Hindlimb muscle (tissue), 1 donor: ENCODE data around the gene ACER2. TPM values are rescaled to one million over a fixed set of nuclear protein-coding genes. Genes with fewer than 3 reads are reported as not detected.
"Not testable (repeated sequence)": the region's sequence is repeated elsewhere in the genome, so short reads cannot be mapped to it uniquely, and the experiment has no call there.

Experiments used
- DNase-seq: peaks from one replicate; pipeline ENCODE4 v3.0.0-alpha.2; 2013
- polyA plus RNA-seq: library from polyadenylated mRNA; unstranded; fragments of 120-200 nt; gene quantifications from one replicate; pipeline ENCODE4 v1.2.1, GENCODE V29; 2013; ENCODE audit not compliant: insufficient read length

Gene ACER2
- polyA plus RNA-seq, 1 donor: 1.2 TPM

DNA sequence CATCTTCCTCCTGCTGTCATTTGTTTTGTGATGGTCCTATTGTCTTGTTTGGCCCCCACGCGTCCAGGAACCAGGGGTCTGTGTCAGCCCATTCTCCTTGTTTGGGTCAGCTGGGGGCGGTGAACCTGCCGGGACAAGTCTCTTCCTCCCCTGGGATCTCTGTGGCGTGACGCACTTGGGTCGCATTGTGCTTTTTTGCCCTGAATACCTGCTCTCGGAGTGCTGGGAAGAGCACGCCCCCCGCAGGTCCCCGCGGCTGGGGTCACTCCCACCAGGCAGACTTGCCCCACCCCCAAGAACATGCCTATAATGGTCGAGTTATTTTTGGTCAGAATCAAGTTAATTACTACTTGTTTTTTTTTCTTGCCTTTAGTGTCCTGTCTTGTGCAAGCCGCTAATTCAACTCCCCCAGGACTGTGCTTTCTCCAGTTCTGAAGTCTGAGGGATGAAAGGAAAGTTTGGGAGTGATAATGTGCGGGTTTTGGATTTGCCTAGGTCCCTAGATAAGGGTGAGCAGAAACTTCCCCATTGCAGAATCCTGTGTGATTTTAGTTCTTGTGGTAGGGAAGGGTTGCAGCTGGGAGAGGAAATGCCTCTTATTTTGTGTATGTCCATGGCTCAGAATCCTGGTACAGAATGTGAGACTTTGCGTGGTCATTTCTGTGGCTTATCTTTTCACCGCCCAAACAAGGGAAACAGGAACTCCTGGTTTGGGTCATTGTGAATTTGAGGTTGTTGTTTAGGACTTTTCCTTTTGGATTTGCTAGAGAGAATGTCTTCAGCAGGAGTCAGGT is 789 bp downstream of the ACER2 start:
- DNase-seq: peak; percentile 15

DNA sequence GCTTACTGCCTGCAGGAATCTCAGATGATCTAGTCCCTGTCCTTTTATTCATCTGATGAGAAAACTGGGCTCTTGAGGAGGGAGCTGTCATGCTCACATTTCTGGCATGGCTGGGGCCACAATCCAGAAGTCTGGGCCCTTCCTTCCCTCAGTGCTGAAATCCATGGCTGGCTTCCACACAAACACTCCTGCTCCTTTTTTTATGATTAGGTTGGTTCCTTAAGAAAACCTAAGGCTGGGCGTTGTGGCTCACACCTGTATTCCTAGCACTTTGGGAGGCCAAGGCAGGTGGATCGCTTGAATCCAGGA is 1.3 kb downstream of the ACER2 start:
- DNase-seq: no peak

DNA sequence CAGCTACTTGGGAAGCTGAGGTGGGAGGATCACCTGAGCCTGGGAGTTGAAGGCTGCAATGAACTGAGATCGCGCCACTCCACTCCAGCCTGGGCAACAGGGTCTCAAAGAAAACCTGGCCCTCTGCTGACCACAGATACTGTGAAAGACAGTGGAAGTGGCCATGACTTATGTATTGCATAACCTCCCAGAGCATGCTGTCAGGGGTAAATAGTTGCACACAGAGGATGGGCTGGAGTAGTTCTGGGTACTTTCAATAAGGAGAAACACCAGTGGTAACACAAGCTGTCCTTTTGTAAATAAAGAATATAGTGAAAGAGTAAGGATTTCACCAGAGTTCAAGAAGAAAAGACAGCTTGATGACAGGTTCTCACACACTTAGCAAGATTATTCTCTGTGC is 1.8 kb downstream of the ACER2 start:
- no peak for DNase-seq

DNA sequence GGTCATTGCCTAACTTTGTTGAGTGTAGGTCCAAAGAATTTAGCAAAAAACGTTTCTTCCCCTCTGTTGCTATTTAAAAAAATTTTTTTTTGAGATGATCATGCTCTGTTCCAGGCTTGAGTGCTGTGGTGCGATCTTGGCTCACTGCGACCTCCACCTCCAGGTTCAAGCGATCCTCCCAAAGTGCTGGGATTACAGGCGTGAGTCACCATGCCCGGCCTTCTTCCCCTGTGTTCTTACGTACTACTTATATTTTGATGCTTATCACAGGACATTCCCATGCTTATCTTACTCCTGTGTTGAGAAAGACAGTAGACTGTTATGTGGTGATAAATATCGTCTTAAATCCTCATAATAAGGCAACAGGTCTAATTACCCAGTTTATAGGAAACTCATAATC is 2.5 kb downstream of the ACER2 start:
- DNase-seq: no peak

DNA sequence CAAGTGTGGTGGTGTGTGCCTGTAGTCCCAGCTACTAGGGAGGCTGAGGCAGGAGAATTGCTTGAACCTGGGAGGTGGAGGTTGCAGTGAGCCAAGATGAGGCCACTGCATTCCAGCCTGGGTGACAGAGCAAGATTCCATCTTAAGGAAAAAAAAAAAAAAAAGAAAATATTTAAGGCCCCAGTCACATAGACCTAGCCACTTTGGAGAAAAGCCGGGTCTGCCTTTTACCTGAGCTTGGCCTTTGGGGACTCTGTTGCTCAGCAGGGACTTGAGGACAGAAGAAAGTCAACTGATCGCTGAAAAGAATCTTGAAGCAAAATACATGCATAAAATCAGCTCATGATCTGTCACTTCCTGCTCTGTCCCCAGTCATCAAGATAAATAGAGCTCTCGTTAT is 4.6 kb downstream of the ACER2 start:
- DNase-seq: not testable (repeated sequence)

DNA sequence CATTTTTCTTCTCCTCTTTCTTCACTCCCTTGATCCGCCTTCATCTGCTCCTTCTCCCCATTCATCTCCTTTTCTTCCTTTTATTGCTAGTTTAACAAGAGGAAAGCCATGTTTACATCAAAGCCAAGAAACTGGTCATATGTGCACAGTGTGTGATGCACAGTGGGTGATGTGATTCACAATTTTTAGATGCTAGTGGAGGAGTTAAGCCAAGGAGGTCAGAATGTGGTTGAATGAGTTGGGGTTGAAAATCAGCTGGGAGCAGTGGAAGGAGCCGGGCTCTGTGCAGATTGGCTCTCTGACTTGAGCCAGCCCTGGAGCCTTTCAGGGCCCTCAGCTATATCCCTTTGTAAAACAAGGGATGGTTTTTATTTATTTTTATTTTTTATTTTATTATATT is 7.3 kb downstream of the ACER2 start:
- DNase-seq: no peak

DNA sequence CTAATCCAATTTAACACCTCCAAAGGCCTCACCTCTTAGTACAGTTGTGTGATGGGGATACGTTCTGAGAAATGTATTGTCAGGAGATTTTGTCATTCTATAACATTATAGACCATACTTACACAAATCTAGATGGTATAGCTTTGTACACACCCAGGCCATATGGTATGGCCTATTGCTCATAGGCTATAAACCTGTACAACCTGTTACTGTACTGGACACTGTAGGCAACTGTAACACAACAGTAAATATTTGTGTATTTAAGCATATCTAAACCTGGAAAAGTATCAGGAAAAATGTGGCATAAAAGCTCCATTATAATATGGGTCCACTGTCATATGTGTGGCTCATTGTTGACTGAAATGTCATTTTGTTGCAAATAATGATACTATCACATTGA is 12.1 kb downstream of the ACER2 start:
- DNase-seq: no peak

DNA sequence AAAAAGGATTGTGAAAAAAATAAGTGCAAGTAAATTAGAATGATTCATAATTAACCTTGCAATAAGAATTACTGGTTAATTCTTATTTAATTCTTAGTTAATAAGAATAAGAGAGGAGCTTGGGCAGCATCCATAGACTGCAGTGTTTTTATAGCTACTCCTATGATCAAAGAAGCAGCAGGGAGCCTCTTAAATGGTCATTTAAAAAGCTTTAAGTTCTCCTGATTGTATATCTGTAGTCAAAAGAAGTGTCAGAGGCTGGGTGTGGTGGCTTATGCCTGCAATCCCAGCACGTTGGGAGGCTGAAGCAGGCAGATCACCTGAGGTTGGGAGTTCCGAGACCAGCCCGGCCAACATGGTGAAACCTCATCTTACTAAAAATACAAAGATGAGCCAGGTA is 14.4 kb downstream of the ACER2 start:
- no peak for DNase-seq

DNA sequence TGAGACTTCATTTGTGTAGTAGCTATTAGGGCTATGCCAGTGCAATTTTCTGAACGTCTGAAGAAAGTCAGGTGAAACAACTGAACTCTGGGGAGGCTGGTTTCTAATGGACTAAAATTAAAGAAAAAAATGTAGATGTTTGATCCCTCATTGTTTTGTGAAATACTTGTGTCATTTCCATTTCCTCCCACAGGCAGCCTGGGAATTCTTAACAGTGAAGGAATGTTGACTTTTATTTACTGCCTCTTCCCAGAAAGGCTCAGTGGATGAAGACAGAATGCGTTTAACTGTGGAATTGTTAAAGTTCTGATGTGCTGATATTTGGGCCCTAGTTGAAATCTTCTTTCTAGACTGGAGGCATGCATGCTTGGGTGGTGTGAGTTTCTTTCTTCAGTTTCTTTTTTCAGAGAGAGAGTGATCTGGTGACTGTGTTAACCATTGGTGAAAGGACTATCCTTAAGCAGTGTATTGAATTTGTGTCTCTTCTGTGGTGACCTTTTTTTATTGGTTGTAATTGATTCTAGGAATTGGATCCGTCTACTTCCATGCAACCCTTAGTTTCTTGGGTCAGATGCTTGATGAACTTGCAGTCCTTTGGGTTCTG is 15.5 kb downstream of the ACER2 start:
- DNase-seq: no peak

DNA sequence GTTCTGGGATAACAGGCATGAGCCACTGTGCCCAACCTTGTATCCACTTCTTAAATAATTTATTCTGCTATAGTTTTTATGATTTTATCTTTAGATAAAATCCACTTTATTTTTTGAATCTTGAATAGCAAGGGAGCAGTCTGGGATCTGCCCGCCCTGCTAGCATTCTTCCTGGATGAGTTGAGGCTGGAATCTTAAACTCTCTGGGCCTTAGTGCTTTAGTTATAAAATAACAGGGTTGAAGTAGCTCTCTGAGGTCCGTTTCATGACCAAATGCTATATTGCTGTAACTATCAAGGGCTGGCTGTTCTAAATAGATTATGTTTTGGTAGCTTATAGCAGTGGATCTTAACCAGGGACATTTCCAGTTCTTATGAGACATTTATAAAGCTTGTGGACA is 20.8 kb downstream of the ACER2 start:
- DNase-seq: no peak

DNA sequence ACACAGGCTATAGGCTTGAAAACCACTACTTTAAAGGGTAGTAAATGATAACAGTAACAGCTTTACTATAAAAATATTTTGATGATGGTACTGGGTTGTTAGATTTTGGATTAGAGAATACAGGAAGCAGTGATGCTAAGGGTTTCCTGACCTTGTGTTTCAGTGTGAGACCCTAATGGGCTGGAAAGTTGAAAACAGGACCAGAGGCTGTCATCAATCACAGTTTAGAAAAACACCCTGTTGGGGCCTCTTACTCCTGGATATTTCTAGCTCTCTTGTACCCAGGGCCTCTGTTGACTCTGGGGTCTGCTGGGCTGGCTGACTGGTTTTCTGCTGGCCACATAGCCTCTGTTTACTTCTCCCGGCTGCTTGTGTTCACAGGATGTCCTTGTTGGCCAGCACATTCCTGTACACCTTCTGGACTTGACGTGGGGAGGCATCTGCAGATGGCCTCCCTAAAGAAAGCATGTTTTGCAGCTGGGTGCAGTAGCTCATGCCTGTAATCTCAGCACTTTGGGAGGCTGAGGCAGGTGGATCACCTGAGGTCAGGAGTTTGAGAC is 21.5 kb downstream of the ACER2 start:
- DNase-seq: no peak

DNA sequence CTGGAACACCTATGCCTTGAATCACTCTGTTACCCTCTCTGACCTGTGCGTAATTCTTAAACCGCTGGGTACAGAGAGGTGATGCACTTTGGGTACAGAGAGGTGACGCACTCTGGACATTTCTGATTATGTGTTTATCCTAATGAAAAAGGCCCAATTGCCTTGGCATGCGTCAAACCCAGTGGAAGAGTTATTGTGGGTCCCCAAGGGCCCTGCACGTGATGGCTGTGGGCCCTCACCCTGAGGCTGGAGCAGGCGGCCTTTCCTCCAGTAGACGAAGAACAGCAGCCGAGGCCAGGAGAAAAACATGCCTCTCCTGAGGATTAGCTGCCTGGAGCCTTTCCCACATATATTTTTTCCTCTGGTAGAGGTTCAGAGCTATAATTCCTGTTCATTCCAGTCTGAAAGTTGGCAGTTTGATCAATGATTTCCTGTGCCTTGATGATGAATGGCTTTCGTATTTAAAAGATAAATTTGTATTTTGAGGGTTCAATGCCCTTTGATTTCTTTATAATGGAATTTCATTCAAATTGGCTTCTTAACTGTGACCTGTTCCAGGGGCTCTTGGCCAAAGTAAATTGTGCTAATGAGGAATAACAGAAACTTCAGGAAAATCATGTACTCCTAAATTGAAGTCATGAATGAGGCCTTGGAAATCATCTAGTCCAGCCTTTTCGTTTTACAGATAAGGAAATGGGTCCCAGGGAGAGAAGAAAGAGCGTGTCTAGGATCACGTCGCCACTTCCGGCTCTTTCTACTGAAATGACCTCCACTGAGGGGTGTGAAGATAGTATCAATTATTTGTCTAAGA is 22.8 kb downstream of the ACER2 start:
- DNase-seq: peak; percentile 54

DNA sequence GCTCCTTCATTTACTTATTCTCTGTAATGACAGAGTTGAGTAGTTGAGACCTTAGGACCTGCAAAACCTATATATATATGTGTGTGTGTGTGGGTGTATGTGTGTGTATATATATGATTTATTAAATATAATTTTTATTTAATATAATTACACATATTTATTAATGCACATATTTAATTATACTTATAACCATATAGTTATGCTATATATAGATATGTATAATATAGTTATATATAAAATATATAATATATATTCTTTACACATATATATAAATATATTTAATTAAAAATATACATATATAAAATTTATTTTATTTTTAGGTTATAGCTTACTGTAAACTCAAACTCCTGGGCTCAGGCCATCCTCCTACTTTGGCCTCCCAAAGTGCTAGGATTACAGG is 23.7 kb downstream of the ACER2 start:
- DNase-seq: no peak

DNA sequence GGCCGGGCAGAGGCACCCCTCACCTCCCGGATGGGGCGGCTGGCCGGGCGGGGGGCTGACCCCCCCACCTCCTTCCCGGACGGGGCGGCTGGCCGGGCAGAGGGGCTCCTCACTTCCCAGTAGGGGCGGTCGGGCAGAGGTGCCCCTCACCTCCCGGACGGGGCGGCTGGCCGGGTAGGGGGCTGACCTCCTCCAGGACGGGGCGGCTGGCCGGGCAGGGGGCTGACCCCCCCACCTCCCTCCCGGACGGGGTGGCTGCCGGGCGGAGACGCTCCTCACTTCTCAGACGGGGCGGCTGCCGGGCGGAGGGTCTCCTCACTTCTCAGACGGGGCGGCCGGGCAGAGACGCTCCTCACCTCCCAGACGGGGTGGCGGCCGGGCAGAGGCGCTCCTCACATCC is 24.9 kb downstream of the ACER2 start:
- DNase-seq: not testable (repeated sequence)

DNA sequence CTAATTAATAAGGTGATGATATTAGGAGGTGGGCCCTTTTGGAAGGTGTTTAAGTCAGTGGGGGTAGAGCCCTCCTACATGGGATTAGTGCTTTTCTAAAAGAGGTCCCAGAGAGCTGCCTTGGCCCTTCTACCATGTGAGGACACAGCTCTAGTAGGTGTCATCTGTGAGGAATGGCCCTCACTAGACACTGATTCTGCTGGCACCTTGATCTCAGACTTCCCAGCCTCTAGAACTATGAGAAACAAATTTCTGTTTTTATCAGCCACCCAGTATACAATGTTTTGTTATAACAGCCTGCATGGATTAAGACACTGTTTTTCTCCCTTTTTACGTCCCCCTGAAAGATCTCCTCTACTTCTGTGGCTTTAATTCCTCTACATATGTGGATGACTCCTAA is 31.6 kb downstream of the ACER2 start:
- DNase-seq: no peak

DNA sequence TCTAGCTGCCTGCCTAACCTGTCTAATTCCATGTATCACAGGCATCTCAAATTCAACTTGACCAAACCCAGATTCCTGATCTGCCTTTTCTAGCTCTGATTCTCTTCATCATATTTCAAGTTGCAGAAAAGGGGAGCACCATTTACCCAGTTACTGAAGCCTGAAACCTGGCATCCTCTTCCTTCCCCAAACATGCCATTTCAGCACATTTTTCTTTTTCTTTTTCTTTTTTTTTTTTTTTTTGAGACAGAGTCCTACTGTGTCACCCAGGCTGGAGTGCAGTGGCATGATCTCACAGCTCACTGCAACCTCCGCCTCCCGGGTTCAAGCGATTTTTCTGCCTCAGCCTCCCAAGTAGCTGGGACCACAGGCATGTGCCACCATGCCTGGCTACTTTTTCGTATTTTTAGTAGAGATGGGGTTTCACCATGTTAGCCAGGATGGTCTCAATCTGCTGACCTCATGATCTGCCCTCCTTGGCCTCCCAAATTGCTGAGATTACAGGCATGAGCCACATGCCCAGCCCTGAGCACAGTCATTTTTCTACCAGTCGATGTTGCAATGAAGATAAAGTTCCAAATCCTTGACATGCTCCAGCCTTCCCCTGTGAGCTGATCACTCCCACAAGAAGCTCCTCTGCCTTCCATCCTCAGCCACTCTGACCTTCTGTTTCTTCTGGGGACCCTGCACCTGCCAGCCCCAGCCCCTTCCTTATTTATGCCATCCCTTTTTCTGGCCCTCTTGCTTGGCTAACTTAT is 32.2 kb downstream of the ACER2 start:
- no peak for DNase-seq

DNA sequence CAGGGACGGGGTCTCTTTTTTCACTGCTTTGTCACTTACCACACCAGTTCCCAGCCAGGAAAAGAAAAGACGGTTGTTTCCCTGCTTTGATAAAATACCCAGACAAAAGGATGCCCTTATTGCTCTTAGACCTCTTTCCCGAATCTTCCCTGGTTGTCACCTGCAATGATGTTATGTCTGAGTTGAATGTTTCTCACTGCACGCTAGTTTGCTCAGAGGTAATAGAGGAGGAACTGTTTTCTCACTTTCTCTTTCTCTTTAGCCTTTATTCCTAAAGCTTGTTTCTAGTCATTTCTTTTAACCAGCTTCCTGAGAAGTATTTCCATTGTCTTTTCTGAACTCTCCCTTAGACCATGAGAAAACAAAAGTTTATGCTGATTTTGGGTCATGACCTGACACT is 32.9 kb downstream of the ACER2 start:
- no peak for DNase-seq

DNA sequence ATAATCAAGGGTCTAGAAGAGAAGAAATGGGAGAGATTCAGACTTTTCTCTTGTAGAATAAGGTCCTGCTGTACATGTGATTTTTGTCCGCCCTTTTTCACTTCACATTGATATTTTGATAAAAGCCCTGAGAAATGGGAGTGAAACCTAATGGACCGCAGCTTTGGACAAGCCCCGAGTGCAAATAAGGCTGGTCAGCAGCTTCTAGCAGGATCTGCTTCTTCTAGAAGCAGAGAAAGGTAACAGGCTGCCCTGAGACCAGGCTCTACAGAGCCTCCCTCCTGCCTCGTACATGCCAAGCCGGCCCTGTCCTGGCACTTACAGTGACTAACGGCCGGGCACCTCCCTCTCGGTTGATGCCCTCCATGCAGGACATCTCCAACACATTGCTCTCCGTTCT is 33.4 kb downstream of the ACER2 start:
- no peak for DNase-seq

DNA sequence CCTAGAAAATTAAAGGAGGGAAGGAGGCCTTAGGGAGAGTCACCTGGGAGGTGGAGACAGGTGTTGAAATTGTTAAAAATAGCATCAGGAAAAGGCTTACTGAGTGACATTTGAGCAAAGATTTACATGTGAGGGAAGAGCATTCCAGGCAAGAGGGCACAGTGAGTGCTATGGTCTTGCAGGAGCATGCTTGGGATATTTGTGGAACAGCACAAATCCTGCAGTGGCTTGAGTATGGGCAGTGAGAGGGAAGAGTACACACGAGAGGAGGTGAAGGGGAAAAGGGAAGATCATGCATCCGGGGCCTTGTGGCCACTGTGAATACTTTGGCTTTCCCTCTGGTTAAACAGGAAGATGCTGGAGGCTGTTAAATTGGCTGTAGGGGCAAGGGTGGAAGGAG is 36.6 kb downstream of the ACER2 start:
- DNase-seq: no peak

DNA sequence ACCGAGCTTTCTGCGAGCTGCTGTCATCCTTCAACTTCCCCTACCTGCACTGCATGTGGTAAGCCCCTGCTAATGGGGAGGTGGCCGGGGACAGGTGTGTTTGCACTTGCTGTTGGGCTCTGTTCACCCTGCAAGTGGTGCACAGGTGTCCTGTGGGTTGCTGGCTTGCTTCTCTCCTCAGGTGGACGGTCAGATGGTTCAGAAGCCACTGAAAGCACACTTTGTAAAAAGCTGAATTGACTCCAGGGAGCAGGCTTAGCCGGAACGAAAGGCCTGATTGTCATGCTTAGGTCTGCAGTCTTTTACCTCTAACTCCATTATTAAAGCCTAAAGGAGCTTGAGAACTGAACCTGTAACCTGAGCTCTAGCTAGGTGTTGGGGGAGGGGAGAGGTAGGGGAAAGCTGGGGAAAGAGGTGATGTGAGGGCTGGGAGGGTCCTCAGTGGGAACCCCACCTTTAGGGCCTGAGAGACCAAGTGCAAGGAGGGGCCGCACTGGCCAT is 37.6 kb downstream of the ACER2 start:
- no peak for DNase-seq

DNA sequence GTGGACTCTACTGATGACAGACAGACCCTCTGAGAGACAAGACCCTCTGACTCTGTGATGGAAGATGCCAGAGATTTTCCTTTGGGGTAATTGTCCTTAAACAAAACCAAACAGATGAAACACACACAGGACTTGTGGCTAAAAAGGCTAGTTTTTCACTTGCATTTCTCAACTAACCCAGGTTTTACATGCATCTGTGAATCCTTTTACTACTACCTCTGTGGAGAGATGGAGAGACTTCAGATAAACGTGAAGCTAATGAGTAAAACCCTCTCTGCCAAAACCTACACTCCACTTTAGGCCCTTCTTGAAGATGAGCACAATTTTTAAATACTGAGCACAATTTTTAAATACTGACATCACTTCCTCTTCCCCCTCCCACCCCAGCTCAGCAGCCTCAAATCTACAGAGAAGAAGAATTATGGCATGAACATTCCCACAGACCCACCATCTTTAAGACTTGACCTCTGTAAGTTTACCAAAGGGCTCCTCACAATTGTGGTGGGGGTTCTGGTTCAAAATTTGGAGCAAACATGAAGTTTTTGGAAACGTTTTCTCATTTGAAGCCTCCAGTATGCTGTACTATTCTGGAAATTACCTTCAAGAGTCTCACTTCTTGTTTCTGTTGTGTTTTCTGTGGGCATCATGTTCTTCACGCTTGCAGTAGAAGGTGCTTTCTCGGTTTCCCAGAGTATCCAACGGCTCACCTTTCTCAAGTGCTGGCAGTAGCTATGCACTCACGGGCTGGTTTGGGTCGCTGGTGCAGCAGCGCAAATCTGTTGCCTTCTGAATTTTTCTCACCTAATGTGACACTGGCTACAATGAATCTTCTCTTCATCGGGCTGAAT is 42.7 kb downstream of the ACER2 start:
- no peak for DNase-seq

DNA sequence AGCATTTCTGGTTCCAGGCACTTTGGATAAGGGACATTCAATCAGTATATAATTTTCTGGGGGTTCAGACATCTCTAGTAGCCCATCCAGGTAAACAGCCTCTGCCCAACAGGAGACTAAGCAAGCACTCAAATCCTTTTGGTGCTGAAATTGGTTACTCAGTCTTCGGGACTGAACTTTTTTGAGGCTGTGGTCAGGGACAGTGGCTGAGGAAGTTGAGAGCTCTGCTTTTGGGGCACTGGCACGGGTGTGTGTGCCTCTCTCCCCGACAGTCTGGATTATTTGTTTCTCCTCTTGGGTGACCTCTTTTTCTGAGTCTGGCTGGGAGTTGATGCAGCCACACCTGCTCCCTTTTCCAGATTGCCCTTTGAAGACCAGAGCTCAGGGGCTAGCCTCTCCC is 47.6 kb downstream of the ACER2 start:
- no peak for DNase-seq
